HG02973 (cell line): Measurements from ENCODE around the gene WDR17.

Experiments
- ATAC-seq: cut with Tn5 transposase; IDR thresholded peaks from one replicate; pipeline ENCODE4 v1.9.1; 2021; ENCODE audit warnings: moderate library complexity; ENCODE audit not compliant: unreplicated experiment

The WDR17 gene

GRCh38 chr4:176065435-176066291 lies at the start of gene WDR17:
WDR17 (plus strand) TSS chr4:176065841; CDS start chr4:176111581, 45,740 bp downstream.
- peak; percentile 100 for ATAC-seq

GRCh38 chr4:176016601-176017000 lies 49.0 kb upstream of the WDR17 start:
- ATAC-seq: no peak

DNA sequence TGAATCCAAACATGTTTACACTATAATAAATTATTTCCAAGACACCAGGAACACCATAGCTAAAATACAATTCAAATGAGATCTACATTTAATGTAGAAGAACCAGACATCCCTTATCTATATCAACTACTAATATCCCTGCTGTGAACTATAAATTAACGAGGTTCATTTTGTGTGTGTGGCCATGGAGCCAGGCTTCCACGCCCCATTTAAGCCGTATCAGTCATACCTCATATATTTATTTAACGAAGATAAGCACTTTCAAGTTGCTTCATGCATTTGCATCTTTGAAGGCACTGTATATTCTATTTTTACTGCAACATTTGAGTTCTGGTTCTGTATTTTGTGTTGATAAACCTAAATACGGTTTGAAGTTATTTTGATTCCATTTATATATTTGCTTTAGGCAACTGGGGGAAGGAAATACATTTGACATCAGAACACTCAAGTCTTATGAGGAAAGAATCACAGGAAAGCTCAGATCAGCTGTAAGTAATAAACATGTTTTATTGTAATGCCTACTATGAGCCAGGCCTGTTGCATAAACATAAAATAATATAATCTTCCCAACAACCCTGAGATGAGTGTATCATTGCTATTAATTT lies 45.1 kb upstream of the WDR17 start:
- ATAC-seq: no peak

DNA sequence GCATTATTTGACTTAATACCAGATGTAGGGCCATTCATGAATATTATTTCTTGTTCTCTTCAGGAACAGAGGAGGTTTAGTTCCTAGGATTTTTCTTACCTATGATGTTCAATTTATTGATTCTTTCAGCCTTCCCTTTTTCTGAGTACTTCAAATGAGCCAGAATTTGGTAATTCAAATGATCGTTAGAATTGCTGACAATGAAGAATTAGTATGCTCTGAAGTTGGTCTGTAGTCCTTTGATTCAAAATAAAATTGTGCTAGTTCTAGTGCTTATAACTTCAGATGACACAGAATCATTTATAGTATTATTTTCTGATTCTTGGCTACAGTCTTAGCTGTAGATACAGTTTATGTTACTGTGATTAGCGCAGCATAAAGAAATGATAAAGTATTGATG lies 35.2 kb upstream of the WDR17 start:
- ATAC-seq: no peak

- no peak for ATAC-seq
These were observed 33.7 kb upstream of the WDR17 start for GRCh38 chr4:176031922-176032321.

DNA sequence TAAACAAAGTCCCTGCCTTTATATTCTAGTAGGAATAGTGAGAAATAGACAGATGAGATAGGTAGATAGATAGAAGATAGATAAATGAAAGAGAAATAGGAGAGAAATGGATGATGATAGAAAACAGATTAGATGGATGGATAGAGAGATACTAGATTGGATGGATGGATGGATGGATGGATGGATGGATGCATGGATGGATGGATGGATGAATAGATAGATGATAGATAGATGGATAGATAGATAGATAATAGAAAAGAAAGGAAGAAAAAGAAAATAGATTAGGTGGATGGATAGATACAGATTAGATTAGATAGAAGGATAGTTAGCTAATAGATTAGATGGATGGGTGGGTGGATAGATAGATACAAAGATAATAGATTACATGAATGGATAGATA lies 33.2 kb upstream of the WDR17 start:
- no peak for ATAC-seq

DNA sequence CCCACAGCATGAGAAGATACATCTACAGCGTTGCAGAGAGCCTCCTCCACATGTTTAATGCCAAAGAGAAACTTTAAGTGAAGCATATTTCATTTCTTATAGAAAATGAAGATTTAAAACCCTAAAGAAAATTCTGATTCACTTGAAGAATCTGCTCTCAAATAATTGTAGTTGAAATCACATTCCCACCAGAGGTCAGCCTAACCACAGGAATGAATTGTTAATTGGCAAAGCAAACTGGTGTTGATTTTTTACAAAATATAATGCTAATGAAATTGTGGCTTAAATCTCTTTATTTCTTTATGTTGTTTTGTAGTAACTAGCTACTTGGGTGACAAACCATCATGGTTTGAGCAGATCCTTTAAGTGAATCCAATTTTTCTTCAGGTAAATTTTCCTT lies 31.1 kb upstream of the WDR17 start:
- ATAC-seq: no peak

DNA sequence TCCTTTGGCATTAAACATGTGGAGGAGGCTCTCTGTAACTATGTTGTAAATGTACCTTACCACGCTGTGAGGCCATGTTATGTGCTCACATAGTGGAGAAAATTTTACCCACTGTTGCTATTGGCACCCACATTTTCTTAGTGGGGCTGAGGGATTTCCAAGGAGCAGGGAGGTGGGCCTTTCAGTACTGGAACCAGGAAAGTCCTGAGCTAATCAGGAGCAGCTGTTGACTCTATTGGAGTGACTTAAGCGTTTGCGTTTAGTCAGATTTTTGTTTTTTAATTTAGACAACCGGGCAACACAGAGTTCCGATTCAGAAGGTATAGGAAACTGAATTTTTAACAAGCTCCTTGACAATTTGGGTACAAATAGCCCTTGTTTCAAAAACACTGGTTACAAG lies 30.7 kb upstream of the WDR17 start:
- ATAC-seq: no peak

GRCh38 chr4:176036585-176037205 lies 28.9 kb upstream of the WDR17 start:
- peak; percentile 55 for ATAC-seq

- no peak for ATAC-seq
These were observed 26.9 kb upstream of the WDR17 start for GRCh38 chr4:176038789-176039188.

DNA sequence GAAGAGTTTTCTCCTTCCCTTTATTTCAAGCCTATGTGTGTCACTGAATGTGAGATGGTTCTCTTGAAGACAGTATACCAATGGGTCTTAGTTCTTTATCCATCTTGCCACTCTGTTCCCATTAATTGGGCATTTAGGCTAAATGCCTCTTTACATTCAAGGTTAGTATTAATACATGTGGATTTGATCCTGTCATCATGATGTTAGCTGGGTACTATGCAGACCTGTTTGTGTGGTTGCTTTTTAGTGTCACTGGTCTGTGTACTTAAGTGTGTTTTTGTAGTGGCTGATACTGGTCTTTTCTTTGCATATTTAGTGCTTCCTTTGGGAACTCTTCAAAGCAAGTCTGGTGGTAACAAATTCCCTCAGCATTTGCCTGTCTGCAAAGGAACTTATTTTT lies 23.4 kb upstream of the WDR17 start:
- no peak for ATAC-seq

GRCh38 chr4:176043838-176044588 lies 21.6 kb upstream of the WDR17 start:
- ATAC-seq: no peak

DNA sequence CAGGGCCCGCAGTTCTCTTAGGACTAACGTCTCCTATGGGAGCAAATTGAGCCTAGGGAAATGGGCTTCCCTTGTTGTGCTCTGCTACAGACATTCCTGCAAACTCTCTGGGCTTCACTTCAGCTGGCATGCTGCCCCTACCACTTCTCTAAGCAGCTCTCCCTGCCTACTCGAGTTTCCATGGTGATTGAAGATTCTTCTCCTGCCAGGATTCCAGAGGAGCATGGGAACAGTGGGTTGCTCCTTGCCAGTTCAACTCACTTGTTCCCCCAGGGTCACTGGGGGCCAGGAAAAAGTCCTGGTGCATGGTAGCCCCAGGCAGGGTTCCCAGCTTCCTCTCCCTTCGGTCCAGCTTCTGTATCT lies 21.1 kb upstream of the WDR17 start:
- no peak for ATAC-seq

- no peak for ATAC-seq
These were observed 17.0 kb upstream of the WDR17 start for GRCh38 chr4:176048631-176049030.

- peak; percentile 96 for ATAC-seq
These were observed 12.9 kb upstream of the WDR17 start for GRCh38 chr4:176052744-176053143.

- ATAC-seq: no peak
These were observed 11.9 kb upstream of the WDR17 start for GRCh38 chr4:176053785-176054184.

GRCh38 chr4:176054942-176055341 lies 10.7 kb upstream of the WDR17 start:
- ATAC-seq: no peak

DNA sequence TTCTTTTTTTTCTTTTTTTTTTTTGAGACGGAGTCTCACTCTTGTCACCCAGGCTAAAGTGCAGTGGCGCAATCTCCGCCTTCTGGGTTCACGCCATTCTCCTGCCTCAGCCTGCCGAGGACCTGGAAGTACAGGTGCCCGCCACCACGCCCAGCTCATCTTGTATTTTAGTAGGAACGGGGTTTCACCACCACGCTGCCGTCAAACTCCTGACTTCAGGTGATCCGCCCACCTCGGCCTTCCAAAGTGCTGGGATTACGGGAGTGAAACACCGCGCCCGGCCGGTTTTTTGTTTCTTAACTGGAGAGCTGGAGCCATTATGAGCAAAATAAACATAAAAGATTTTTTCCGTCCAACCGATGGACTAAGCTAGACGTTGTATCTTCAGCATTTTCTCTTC lies 1.9 kb upstream of the WDR17 start:
- ATAC-seq: no peak

DNA sequence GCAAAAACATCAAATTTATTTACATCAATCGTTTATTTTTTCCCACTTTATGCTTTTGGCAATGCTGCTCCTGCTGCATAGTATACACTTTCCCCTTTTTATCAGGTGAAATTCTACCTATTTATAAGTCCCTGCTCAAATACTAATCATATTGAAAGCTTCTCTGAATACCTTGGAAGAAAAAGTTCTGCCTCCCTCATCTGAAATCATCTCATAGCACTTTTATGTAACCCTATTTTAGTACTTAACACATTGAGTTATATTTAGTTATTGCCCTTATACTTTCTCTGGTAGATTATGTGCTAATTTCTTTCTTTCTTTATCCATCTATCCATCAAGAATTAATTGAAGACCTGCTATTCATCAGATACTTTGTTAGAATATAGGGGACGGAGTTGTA lies 1.1 kb upstream of the WDR17 start:
- no peak for ATAC-seq

GRCh38 chr4:176066757-176067156 lies 1.1 kb downstream of the WDR17 start:
- no peak for ATAC-seq

GRCh38 chr4:176077561-176077960 lies 11.9 kb downstream of the WDR17 start:
- no peak for ATAC-seq
